Adrenal gland (tissue), 12 donors: ENCODE results near the gene ARHGAP26. TPM values are rescaled to one million over a fixed set of nuclear protein-coding genes. Genes with fewer than 3 reads are reported as not detected.

Experiments
- DNase-seq, 7 donors: peaks; one replicate each; pipeline ENCODE4 v3.0.0-alpha.2; 2019 to 2020
- H3K27ac ChIP-seq, 5 donors: fragments of 200-600 bp; sonication (generic) in 4 of 5; 1 replicate in 3 of 5; 2 replicates in 2 of 5; pipeline versions ENCODE4 v1.5.1 to v1.8.0; 2016 to 2020; ENCODE audit warnings: mild to moderate bottlenecking in 1 of 5
- H3K27me3 ChIP-seq: fragments of 200-600 bp; 2 replicates; pipeline ENCODE4 v1.8.0; 2021
- H3K36me3 ChIP-seq, 2 donors: fragments of 200-600 bp; replicated peaks in 1 of 2; 1 replicate in 1 of 2; 2 replicates in 1 of 2; pipeline versions ENCODE4 v1.5.1 to v1.8.0; 2018 to 2022
- H3K4me1 ChIP-seq, 2 donors: fragments of 200-600 bp; replicated peaks in 1 of 2; 1 replicate in 1 of 2; 2 replicates in 1 of 2; pipeline versions ENCODE4 v1.5.1 to v1.8.0; 2018 to 2021
- H3K4me3 ChIP-seq, 4 donors: fragments of 200-600 bp; sonication (generic) in 3 of 4; one replicate each; pipeline ENCODE4 v1.5.1; 2016 to 2018
- H3K9me3 ChIP-seq, 3 donors: fragments of 200-600 bp; sonication (generic) in 1 of 3; replicated peaks in 1 of 3; 1 replicate in 2 of 3; 2 replicates in 1 of 3; pipeline versions ENCODE4 v1.5.1 to v1.8.0; 2016 to 2021
- CTCF ChIP-seq, 6 experiments: fragments of 450-650 bp in 4 of 6; fragments of 200-600 bp in 2 of 6; sonication (generic) in 1 of 6; IDR thresholded peaks; 1 replicate in 5 of 6; 2 replicates in 1 of 6; pipeline versions ENCODE4 v1.5.1 to v1.8.0; 2016 to 2021; ENCODE audit warnings: antibody characterized with exemption in 6 of 6, mild to moderate bottlenecking in 2 of 6, moderate library complexity in 1 of 6
- POLR2A ChIP-seq, 2 donors: fragments of 450-650 bp; IDR thresholded peaks; one replicate each; pipeline ENCODE4 v1.6.1; 2017; ENCODE audit warnings: antibody characterized with exemption in 2 of 2, mild to moderate bottlenecking in 2 of 2, moderate library complexity in 1 of 2
- WGBS, 4 donors: extraction: QIAGEN DNeasy Blood & Tissue Kit in 2 of 4; methylation state at CpG; one replicate each; pipeline versions ENCODE4 v1.1.5 to v1.1.7; 2013 to 2017; 5-methylcytosine and 5-hydroxymethylcytosine counted together
- intact Hi-C, 2 donors: fragments of 100-400 bp; cut with DNase I; formaldehyde crosslinking; loops; one replicate each; pipeline versions ENCODE4 v1.14.1 to v1.15.0; 2022 to 2023
- polyA plus RNA-seq, 3 donors: library from polyadenylated mRNA; stranded (reverse); fragments of 200-250 nt in 2 of 3; fragments of 350-450 nt in 1 of 3; fragmentation: Illumina TruSeq in 1 of 3; extraction: RNeasy Lipid Tissue Mini Kit (QIAGEN cat#74804) in 1 of 3; gene quantifications; one replicate each; pipeline ENCODE4 v1.2.3, GENCODE V29; 2013 to 2014
- total RNA-seq, 9 donors: library from RNA; depleted of rRNA in 4 of 9; stranded (reverse); fragments of >200 nt in 4 of 9; fragments of 120-200 nt in 1 of 9; fragmentation: NEBNext Ultra II Directional in 1 of 9; extraction: Animal tissue kit (Norgen Biotek cat#: 25700) in 1 of 9; gene quantifications; one replicate each; pipeline versions ENCODE4 v1.1.0 to v1.2.4, GENCODE V29; 2013 to 2023
- donor health status: healthy with polysubstance abuse.
- donor health status: Bipolar disorder and iron deficiency.
- donor health status: DM: yes; HTN: yes; CAD: no.
- donor health status: DM: no; HTN: no; CAD: no.
- donor health status: DM: no; HTN: no; CAD: no.
- donor health status: DM: yes; HTN: yes; CAD: no.

Gene ARHGAP26
- total and polyA plus RNA-seq, 12 donors, result 3.0 to 21.7 (median 10.8) TPM

GRCh38 chr5:143262393-143263174 lies 492.4 kb downstream of the ARHGAP26 start:
- no peaks in the 10 kb centered on the region for H3K4me1 ChIP-seq
- H3K4me3 ChIP-seq, result no peak overlapping the region
- no peaks in the 10 kb centered on the region for H3K36me3 ChIP-seq
- TF ChIP-seq CTCF (IDR thresholded peaks at IDR 0.05) (no peak), POLR2A (IDR thresholded peaks at IDR 0.05) (no peak)
- no peak for DNase-seq
- H3K27ac ChIP-seq, result no peak overlapping the region
- H3K27me3 ChIP-seq, result no peaks in the 10 kb centered on the region
- H3K9me3 ChIP-seq, result no peaks in the 10 kb centered on the region
- intact Hi-C loops, result no loop called here
- 95 to 97% (median 95%) methylated on average over 1 of the region's 1 CpG for WGBS, 4 donors

GRCh38 chr5:143263272-143263810 lies 493.2 kb downstream of the ARHGAP26 start:
- H3K9me3 ChIP-seq, result no peaks in the 10 kb centered on the region
- no peaks in the 10 kb centered on the region for H3K4me1 ChIP-seq
- no peak for TF ChIP-seq CTCF (IDR thresholded peaks at IDR 0.05)
- TF ChIP-seq POLR2A (IDR thresholded peaks at IDR 0.05), result no peak
- no peaks in the 10 kb centered on the region for H3K27me3 ChIP-seq
- no peak overlapping the region for H3K27ac ChIP-seq
- intact Hi-C loops, result no loop called here
- H3K36me3 ChIP-seq, result no peaks in the 10 kb centered on the region
- 64 to 80% (median 70%) methylated on average over 4 of the region's 4 CpGs for WGBS, 4 donors
- no peak for DNase-seq
- no peak overlapping the region for H3K4me3 ChIP-seq

- Histone ChIP-seq H3K4me3 (no peak overlapping the region), H3K36me3 (no peaks in the 10 kb centered on the region), H3K27ac (no peak overlapping the region), H3K27me3 (no peaks in the 10 kb centered on the region), H3K4me1 (no peaks in the 10 kb centered on the region), H3K9me3 (no peaks in the 10 kb centered on the region)
- intact Hi-C loops, result no loop called here
- TF ChIP-seq POLR2A (IDR thresholded peaks at IDR 0.05) (no peak), CTCF (IDR thresholded peaks at IDR 0.05) (no peak)
- DNase-seq, result no peak
- 90 to 97% (median 93%) methylated on average over 2 of the region's 2 CpGs for WGBS, 4 donors
Measured at GRCh38 chr5:143265995-143266394, 495.8 kb downstream of the ARHGAP26 start.

GRCh38 chr5:143267186-143267585 lies 497.0 kb downstream of the ARHGAP26 start:
- 90 to 99% (median 95%) methylated on average over 2 of the region's 2 CpGs for WGBS, 4 donors
- no peak for DNase-seq
- Histone ChIP-seq H3K9me3 (no peaks in the 10 kb centered on the region), H3K27me3 (no peaks in the 10 kb centered on the region), H3K4me1 (no peaks in the 10 kb centered on the region), H3K27ac (no peak overlapping the region), H3K36me3 (no peaks in the 10 kb centered on the region), H3K4me3 (no peak overlapping the region)
- intact Hi-C loops, result no loop called here
- TF ChIP-seq POLR2A (IDR thresholded peaks at IDR 0.05), result no peak
- TF ChIP-seq CTCF (IDR thresholded peaks at IDR 0.05), result no peak
